Measurements from ENCODE around the gene RAD54L. TPM values are rescaled to one million over a fixed set of nuclear protein-coding genes. Genes with fewer than 3 reads are reported as not detected.

Gene RAD54L
- total and polyA plus RNA-seq, 2 donors (not counting 1 experiment from before 2014, with no cell fraction given) = 0.57 to 1.1 TPM

DNA sequence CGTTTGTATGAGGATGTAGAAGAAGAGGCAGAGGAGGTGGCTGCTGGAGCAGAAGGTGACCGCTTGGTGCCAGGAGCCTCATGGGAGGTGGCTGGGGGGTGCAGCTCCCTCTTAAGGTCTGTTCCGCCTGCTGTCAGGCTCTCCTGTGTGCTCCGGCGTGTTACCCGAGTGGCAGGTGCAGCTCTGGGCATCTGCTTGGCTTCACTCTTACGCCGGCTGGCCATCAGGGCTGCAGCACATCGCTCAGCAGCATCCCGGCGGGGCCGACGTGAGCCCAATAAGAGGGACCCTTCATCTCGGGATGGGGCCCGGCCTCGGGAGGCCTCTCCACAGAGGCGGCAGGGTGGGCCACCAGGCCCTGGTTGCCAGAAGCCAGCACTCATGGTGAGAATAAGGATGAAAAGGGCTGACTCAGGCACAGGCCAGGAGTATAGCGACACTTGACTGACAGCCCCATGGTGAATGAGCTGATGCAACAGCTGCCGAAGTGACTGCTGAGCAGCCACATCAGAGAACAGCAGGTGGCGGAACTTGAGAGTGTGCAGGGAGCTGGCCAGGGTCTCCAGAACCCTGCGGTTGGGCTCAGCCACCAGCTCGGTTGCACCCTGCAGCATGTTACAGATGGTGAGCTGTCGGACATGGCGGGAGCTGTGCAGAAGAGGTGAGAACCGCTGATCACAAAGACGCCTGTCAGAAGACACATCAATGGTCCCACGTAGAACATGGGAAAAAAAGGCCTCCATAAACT lies 38.3 kb downstream of the RAD54L start:
- CTCF ChIA-PET = interaction anchor here (0.7 to 1.8 kb wide), 3 partner anchors 9 to 62 kb away, joined by 3 to 4 read pairs (median 3); no protein-coding TSS in a partner anchor
- no peak for TF ChIP-seq EZH2 (IDR thresholded peaks at IDR 0.05; ENCODE audit: borderline replicate concordance, insufficient read depth, low read depth, low read length, poor library complexity, severe bottlenecking)
- TF ChIP-seq, protein P1, sequence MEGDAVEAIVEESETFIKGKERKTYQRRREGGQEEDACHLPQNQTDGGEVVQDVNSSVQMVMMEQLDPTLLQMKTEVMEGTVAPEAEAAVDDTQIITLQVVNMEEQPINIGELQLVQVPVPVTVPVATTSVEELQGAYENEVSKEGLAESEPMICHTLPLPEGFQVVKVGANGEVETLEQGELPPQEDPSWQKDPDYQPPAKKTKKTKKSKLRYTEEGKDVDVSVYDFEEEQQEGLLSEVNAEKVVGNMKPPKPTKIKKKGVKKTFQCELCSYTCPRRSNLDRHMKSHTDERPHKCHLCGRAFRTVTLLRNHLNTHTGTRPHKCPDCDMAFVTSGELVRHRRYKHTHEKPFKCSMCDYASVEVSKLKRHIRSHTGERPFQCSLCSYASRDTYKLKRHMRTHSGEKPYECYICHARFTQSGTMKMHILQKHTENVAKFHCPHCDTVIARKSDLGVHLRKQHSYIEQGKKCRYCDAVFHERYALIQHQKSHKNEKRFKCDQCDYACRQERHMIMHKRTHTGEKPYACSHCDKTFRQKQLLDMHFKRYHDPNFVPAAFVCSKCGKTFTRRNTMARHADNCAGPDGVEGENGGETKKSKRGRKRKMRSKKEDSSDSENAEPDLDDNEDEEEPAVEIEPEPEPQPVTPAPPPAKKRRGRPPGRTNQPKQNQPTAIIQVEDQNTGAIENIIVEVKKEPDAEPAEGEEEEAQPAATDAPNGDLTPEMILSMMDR (IDR thresholded peaks at IDR 0.05) = no peak
- no peaks in the 10 kb centered on the region for H3K9me3 Mint-ChIP-seq (ENCODE audit: insufficient read depth)
- DNase-seq = no peak
- H3K27me3 Mint-ChIP-seq = no peaks in the 10 kb centered on the region
- POLR2A ChIA-PET = no interaction called here
- Histone ChIP-seq H3K79me2 (ENCODE audit: control insufficient read depth, insufficient read depth, low read length) (no peaks in the 10 kb centered on the region), H3K4me3 (ENCODE audit: control extremely low read depth in 1 of 5, extremely low read depth in 1 of 5, insufficient read depth in 1 of 5, low read depth in 2 of 5, low read length in 4 of 5) (no peak overlapping the region), H3K4me1 (ENCODE audit: control insufficient read depth in 2 of 2, insufficient read depth in 2 of 2, low read length in 2 of 2) (no peaks in the 10 kb centered on the region), H4K20me1 (ENCODE audit: control insufficient read depth, insufficient read depth, low read length, poor library complexity, severe bottlenecking) (no peaks in the 10 kb centered on the region), H3K27ac (ENCODE audit: low read length in 2 of 2) (no peak overlapping the region), H3K9ac (ENCODE audit: low read length) (no peak overlapping the region), H2AFZ (ENCODE audit: insufficient read depth, low read depth, low read length, poor library complexity, severe bottlenecking) (no peak overlapping the region), H3K36me3 (replicated peaks in 1 of 2; ENCODE audit: control extremely low read depth in 1 of 2, control insufficient read depth in 1 of 2, extremely low read depth in 1 of 2, insufficient read depth in 2 of 2, low read length in 1 of 2) (peaks cover under 1 to 30% of the 10 kb centered on the region in 2 experiments), H3K4me2 (replicated peaks; ENCODE audit: low read depth, low read length, poor library complexity, severe bottlenecking) (no peak overlapping the region), H3K9me3 (ENCODE audit: control extremely low read depth in 1 of 3, control insufficient read depth in 2 of 3, insufficient read depth in 1 of 3, low read length in 2 of 3) (no peaks in the 10 kb centered on the region), H3K27me3 (replicated peaks in 1 of 4; ENCODE audit: control extremely low read depth in 1 of 4, control insufficient read depth in 3 of 4, insufficient read depth in 4 of 4, low read length in 3 of 4) (no peaks in the 10 kb centered on the region)
- H3K4me1 Mint-ChIP-seq = no peaks in the 10 kb centered on the region
- WGBS (ENCODE audit: insufficient coverage) = 96% methylated on average over 27 of the region's 27 CpGs
- no peak for ATAC-seq (ENCODE audit: low read depth)
- intact Hi-C loops (cut with micrococcal nuclease) = no loop called here
- no peak overlapping the region for H3K27ac Mint-ChIP-seq
- H3K4me3 Mint-ChIP-seq = no peak overlapping the region

DNA sequence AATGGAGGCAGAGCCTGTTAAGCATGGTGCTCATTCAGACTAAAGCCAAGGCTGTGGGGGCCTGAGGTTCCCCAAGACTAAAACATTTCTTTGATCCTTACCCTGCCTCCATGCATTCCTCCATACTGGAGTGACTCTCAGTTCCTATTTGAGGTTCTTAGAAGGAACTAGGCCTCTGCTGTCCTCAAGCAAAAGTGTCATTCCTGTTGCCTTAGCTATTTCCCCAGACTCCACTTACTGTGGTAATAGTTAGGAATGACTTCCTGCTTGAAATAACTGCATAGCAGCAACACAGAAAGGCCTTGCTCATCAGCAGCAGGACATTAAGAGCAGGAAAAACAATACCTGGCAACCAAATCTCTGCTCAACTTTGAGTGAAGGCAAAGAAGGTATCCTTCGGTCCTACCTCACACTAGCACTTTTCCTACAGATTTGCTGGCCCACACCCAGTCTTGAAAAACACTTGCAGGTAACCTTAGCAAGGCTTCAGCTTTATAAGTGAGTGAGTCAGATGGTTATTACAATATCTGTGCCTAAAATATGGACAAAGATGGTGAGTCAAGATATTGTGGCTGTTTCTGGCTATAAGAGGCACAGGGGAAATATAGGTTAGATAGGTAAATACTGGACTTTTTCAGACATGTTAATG lies 41.0 kb downstream of the RAD54L start:
- no peaks in the 10 kb centered on the region for H4K20me1 ChIP-seq (ENCODE audit: control insufficient read depth, insufficient read depth, low read length, poor library complexity, severe bottlenecking)
- ChIA-PET POLR2A (no interaction called here), CTCF (no interaction called here)
- TF ChIP-seq EZH2 (IDR thresholded peaks at IDR 0.05; ENCODE audit: borderline replicate concordance, insufficient read depth, low read depth, low read length, poor library complexity, severe bottlenecking) = no peak
- TF ChIP-seq, protein P1 (IDR thresholded peaks at IDR 0.05) = no peak
- H3K4me1 ChIP-seq (ENCODE audit: control insufficient read depth in 2 of 2, insufficient read depth in 2 of 2, low read length in 2 of 2) = no peaks in the 10 kb centered on the region
- Mint-ChIP-seq H3K27ac (no peak overlapping the region), H3K9me3 (ENCODE audit: insufficient read depth) (no peaks in the 10 kb centered on the region), H3K4me1 (no peaks in the 10 kb centered on the region), H3K27me3 (no peaks in the 10 kb centered on the region), H3K4me3 (no peak overlapping the region)
- H3K27ac ChIP-seq (ENCODE audit: low read length in 2 of 2) = no peak overlapping the region
- no peaks in the 10 kb centered on the region for H3K9me3 ChIP-seq (ENCODE audit: control extremely low read depth in 1 of 3, control insufficient read depth in 2 of 3, insufficient read depth in 1 of 3, low read length in 2 of 3)
- ATAC-seq (ENCODE audit: low read depth) = no peak
- no peak overlapping the region for H3K9ac ChIP-seq (ENCODE audit: low read length)
- no peak overlapping the region for H2AFZ ChIP-seq (ENCODE audit: insufficient read depth, low read depth, low read length, poor library complexity, severe bottlenecking)
- H3K4me3 ChIP-seq (ENCODE audit: control extremely low read depth in 1 of 5, extremely low read depth in 1 of 5, insufficient read depth in 1 of 5, low read depth in 2 of 5, low read length in 4 of 5) = no peak overlapping the region
- intact Hi-C loops (cut with micrococcal nuclease) = no loop called here
- no peak overlapping the region for H3K4me2 ChIP-seq (replicated peaks; ENCODE audit: low read depth, low read length, poor library complexity, severe bottlenecking)
- no peaks in the 10 kb centered on the region for H3K27me3 ChIP-seq (replicated peaks in 1 of 4; ENCODE audit: control extremely low read depth in 1 of 4, control insufficient read depth in 3 of 4, insufficient read depth in 4 of 4, low read length in 3 of 4)
- DNase-seq = no peak
- peaks cover 0 to 28% of the 10 kb centered on the region in 2 experiments for H3K36me3 ChIP-seq (replicated peaks in 1 of 2; ENCODE audit: control extremely low read depth in 1 of 2, control insufficient read depth in 1 of 2, extremely low read depth in 1 of 2, insufficient read depth in 2 of 2, low read length in 1 of 2)
- no CpG with 5 or more reads among the region's 1 CpG for WGBS (ENCODE audit: insufficient coverage)
- H3K79me2 ChIP-seq (ENCODE audit: control insufficient read depth, insufficient read depth, low read length) = no peaks in the 10 kb centered on the region

Data from B cell (primary cell).